Measurements from ENCODE around the gene RAB6A.
"Not testable (repeated sequence)": the region's sequence is repeated elsewhere in the genome, so short reads cannot be mapped to it uniquely, and the experiment has no call there.

The RAB6A gene

GRCh38 chr11:73787051-73787642, 26.3 kb upstream of the RAB6A start:
- H3K4me3 ChIP-seq (ENCODE audit: low read depth, low read length), result peak overlapping the region; percentile 96
- TF ChIP-seq, protein P1, sequence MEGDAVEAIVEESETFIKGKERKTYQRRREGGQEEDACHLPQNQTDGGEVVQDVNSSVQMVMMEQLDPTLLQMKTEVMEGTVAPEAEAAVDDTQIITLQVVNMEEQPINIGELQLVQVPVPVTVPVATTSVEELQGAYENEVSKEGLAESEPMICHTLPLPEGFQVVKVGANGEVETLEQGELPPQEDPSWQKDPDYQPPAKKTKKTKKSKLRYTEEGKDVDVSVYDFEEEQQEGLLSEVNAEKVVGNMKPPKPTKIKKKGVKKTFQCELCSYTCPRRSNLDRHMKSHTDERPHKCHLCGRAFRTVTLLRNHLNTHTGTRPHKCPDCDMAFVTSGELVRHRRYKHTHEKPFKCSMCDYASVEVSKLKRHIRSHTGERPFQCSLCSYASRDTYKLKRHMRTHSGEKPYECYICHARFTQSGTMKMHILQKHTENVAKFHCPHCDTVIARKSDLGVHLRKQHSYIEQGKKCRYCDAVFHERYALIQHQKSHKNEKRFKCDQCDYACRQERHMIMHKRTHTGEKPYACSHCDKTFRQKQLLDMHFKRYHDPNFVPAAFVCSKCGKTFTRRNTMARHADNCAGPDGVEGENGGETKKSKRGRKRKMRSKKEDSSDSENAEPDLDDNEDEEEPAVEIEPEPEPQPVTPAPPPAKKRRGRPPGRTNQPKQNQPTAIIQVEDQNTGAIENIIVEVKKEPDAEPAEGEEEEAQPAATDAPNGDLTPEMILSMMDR (IDR thresholded peaks at IDR 0.05; ENCODE audit: insufficient read depth, low read length, missing control alignments), result no peak
- POLR2A ChIA-PET, result interaction anchor here (1.5 to 2.6 kb wide), 2 partner anchors 8 to 27 kb away, joined by 18 to 22 read pairs; partner anchors contain the start of gene RAB6A
- CTCF ChIA-PET, result interaction anchor here (1.7 kb wide), 1 partner anchor 26 kb away, joined by 5 read pairs; the partner anchor contains the start of gene RAB6A
- DNase-seq (ENCODE audit: low read depth, low spot score), result no peak

DNA sequence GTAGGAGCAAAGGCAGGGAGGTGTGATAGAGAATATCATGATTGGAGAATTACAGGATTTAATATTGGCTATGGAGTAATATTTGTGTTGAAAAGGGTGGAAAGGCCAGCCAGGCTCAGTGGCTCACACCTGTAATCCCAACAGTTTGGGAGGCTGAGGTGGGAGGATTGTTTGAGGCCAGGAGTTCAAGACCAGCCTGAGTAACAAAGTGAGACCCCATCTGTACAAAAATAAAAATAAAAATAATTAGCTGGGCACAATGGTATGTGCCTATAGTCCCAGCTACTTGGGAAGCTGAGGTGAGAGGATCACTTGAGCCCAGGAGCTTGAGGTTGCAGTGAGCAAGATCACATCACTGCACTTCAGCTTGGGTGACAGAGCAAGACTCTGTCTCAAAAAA, 24.6 kb upstream of the RAB6A start:
- POLR2A ChIA-PET, result interaction anchor here (1.8 kb wide), 1 partner anchor 24 kb away, joined by 6 read pairs; the partner anchor contains the start of gene RAB6A
- H3K4me3 ChIP-seq (ENCODE audit: low read depth, low read length); DNase-seq (ENCODE audit: low read depth, low spot score); CTCF ChIA-PET: not testable (repeated sequence)

GRCh38 chr11:73784734-73785133, 23.9 kb upstream of the RAB6A start:
- ChIA-PET CTCF (interaction anchor here (0.6 to 0.7 kb wide), 3 partner anchors 9 to 179 kb away, joined by 3 read pairs; no protein-coding TSS in a partner anchor), POLR2A (interaction anchor here (1.8 kb wide), 1 partner anchor 24 kb away, joined by 6 read pairs; the partner anchor contains the start of gene RAB6A)
- TF ChIP-seq, protein P1 (IDR thresholded peaks at IDR 0.05; ENCODE audit: insufficient read depth, low read length, missing control alignments), result no peak
- DNase-seq (ENCODE audit: low read depth, low spot score), result no peak
- H3K4me3 ChIP-seq (ENCODE audit: low read depth, low read length), result no peak overlapping the region

DNA sequence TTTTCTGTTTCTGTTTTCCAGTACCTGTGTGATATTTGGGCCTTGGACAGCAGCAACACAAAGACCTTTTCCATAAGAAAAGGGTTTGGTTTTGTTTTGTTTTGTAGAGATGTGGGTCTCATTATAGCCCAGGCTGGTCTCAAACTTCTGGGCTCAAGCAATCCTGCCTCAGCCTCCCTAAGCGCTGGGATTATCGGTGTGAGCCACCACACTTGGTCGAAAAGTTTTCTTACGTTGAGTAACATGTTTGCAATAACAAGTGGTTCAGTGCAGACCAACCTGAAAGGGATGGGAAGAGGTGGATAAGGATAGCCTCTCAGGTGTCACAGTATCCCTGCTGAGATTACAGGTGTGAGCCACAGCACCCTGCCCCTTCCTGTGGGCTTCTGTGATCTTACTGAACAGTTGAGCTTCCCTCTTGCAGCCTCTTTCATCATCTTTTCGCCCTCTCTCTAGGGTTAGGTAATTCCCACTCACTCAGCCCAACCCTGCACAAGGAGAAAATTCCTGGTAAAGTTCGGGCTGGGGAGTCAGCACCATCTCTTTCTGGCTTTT, 23.3 kb upstream of the RAB6A start:
- no peak for DNase-seq (ENCODE audit: low read depth, low spot score)
- no peak overlapping the region for H3K4me3 ChIP-seq (ENCODE audit: low read depth, low read length)
- ChIA-PET CTCF (interaction anchor here (0.6 to 1.0 kb wide), 3 partner anchors 8 to 180 kb away, joined by 3 to 4 read pairs (median 3); no protein-coding TSS in a partner anchor), POLR2A (interaction anchor here (1.8 kb wide), 1 partner anchor 23 kb away, joined by 6 read pairs; the partner anchor contains the start of gene RAB6A)
- TF ChIP-seq, protein P1 (IDR thresholded peaks at IDR 0.05; ENCODE audit: insufficient read depth, low read length, missing control alignments), result no peak

DNA sequence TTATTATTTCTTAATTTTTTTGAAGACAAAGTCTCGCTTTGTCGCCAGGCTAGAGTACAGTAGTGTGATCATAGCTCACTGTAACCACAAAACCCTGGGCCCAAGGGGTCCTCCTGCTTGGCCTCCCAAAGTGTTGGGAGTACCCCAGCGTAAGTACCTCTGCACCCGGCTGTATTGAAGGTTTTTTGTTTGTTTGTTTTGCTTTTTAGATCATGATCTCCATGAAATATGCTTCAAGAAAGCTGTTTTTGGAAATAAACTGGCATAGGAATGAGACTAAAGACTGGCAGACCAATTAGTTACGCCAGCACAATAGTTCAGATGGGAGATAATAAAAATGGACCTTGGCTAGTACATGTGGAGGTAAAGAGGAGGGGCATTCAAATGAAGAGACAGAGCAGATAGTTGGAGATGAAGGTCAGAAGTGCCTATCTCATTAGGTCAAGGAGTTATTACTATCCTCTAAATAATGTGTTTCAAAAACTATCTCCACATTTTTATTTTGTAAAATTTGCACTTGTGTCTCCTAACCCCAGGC, 22.7 kb upstream of the RAB6A start:
- DNase-seq (ENCODE audit: low read depth, low spot score), result no peak
- POLR2A ChIA-PET, result interaction anchor here (1.8 kb wide), 1 partner anchor 23 kb away, joined by 6 read pairs; the partner anchor contains the start of gene RAB6A
- CTCF ChIA-PET, result interaction anchor here (1.0 kb wide), 1 partner anchor 19 kb away, joined by 4 read pairs; no protein-coding TSS in a partner anchor

GRCh38 chr11:73781303-73781702, 20.4 kb upstream of the RAB6A start:
- DNase-seq (ENCODE audit: low read depth, low spot score), result no peak

More for the DNA sequence above, 22.7 kb upstream of the RAB6A start:
- H3K4me3 ChIP-seq (ENCODE audit: low read depth, low read length), result no peak overlapping the region
- TF ChIP-seq, protein P1 (IDR thresholded peaks at IDR 0.05; ENCODE audit: insufficient read depth, low read length, missing control alignments), result no peak

More at GRCh38 chr11:73781303-73781702, 20.4 kb upstream of the RAB6A start:
- ChIA-PET POLR2A (no interaction called here), CTCF (no interaction called here)
- H3K4me3 ChIP-seq (ENCODE audit: low read depth, low read length), result no peak overlapping the region
- TF ChIP-seq, protein P1 (IDR thresholded peaks at IDR 0.05; ENCODE audit: insufficient read depth, low read length, missing control alignments), result no peak
